ES-I3 (cell line): ENCODE measurements around the gene VTCN1.
"Not testable (repeated sequence)": the region's sequence is repeated elsewhere in the genome, so short reads cannot be mapped to it uniquely, and the experiment has no call there.

ENCODE experiments used
- H3K36me3 ChIP-seq: 2 replicates; pipeline ENCODE4 v1.6.1; 2013; ENCODE audit warnings: mild to moderate bottlenecking, low read length, control low read depth, moderate library complexity; ENCODE audit not compliant: insufficient read depth
- H3K4me1 ChIP-seq: 2 replicates; pipeline ENCODE4 v1.6.1; 2013; ENCODE audit warnings: mild to moderate bottlenecking, control low read depth, low read length; ENCODE audit not compliant: insufficient read depth
- H3K9ac ChIP-seq: 2 replicates; pipeline ENCODE4 v1.6.1; 2013; ENCODE audit warnings: low read depth, mild to moderate bottlenecking, low read length, moderate library complexity
- H3K9me3 ChIP-seq: 2 replicates; pipeline ENCODE4 v1.6.1; 2013; ENCODE audit warnings: mild to moderate bottlenecking, low read length, moderate library complexity; ENCODE audit not compliant: control insufficient read depth, insufficient read depth

VTCN1 gene

GRCh38 chr1:117167402-117167801 lies 43.3 kb downstream of the VTCN1 start:
- Histone ChIP-seq H3K4me1 (peaks cover 6% of the 10 kb centered on the region; the same call in 1 of the 2 replicates), H3K9me3 (no peaks in the 10 kb centered on the region), H3K36me3 (no peaks in the 10 kb centered on the region), H3K9ac (no peak overlapping the region)

DNA sequence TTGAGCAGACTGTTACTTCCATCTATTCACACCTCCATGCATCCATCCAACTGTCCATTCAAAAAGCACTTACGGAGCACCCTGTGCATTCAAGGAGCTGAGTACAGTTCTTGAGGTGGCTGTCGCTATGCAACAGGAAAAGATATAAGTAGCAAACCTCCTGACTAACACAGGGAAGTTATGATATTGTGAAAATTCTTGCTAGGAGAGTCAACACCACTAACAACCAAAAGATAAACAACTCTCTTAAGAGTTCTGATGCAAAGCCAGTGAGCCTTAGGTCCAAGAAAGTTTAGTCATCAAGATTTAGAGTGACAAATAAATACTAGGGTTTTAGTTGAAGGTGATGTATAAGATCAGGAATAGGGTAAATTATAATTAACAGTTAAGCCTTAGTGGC lies 44.7 kb downstream of the VTCN1 start:
- H3K9ac ChIP-seq, result no peak overlapping the region
- H3K9me3 ChIP-seq, result no peaks in the 10 kb centered on the region
- H3K4me1 ChIP-seq, result peaks cover 6% of the 10 kb centered on the region; the same call in 1 of the 2 replicates
- H3K36me3 ChIP-seq, result no peaks in the 10 kb centered on the region

- Histone ChIP-seq H3K36me3 (no peaks in the 10 kb centered on the region), H3K9me3 (no peaks in the 10 kb centered on the region), H3K9ac (no peak overlapping the region), H3K4me1 (no peaks in the 10 kb centered on the region)
These were observed 46.5 kb downstream of the VTCN1 start for GRCh38 chr1:117164209-117164608.

GRCh38 chr1:117162816-117163215 lies 47.9 kb downstream of the VTCN1 start:
- no peak overlapping the region for H3K9ac ChIP-seq

DNA sequence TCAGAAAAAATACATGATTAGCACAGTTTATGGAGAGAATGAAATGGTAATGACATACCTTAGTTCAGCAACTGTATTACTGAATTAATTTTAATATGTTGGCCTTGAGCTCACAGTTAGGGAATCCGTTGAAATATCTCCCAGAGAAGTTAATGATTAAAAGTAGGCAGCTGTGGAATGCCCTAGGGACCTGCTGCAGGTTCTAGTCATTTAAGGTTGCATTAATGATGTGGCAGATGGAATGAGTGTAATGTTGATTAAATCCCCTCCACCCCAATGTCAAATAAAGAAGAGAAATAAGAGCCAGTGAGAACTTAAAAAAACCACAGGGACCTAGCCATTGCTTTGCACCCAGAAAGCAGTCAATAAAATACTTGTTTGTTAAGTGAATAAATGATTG lies 48.8 kb downstream of the VTCN1 start:
- no peak overlapping the region for H3K9ac ChIP-seq
- no peaks in the 10 kb centered on the region for H3K9me3 ChIP-seq
- no peaks in the 10 kb centered on the region for H3K36me3 ChIP-seq
- no peaks in the 10 kb centered on the region for H3K4me1 ChIP-seq

More at GRCh38 chr1:117162816-117163215, 47.9 kb downstream of the VTCN1 start:
- Histone ChIP-seq H3K9me3 (no peaks in the 10 kb centered on the region), H3K4me1 (no peaks in the 10 kb centered on the region), H3K36me3 (no peaks in the 10 kb centered on the region)

DNA sequence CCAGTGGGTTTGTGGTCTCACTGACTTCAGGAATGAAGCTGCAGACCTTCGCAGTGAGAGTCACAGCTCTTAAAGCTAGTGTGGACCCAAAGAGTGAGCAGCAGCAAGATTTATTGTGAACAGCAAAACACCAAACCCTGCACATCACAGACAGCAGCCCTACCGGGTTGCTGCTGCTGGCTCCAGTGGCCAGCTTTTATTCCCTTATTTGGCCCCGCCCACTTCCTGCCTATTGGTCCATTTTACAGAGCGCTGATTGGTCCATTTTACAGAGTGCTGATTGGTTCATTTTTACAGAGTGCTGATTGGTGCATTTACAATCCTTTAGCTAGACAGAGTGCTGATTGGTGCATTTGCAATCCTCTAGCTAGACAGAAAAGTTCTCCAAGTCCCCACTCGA lies 59.4 kb downstream of the VTCN1 start:
- H3K4me1 ChIP-seq, result peaks cover 14% of the 10 kb centered on the region
- not testable (repeated sequence) for H3K36me3 ChIP-seq, H3K9me3 ChIP-seq, H3K9ac ChIP-seq

DNA sequence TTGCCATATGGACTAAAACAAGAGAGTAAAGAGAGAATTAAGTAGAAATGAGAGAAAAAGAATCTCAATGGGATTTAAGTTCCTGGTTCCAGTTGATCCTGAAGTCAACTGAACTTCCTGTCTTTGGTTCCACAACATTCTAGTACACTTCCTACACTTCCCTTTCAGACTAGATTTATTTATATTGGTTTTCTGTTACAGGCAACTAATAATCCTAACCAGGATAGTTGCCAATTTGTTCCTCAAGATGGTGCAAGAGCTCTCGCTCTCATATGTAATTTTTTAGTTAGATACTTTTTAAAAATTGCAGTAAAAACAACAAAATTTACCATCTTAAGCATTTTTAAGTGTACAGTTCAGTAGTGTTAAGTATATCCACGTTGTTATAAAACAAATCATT lies 60.4 kb downstream of the VTCN1 start:
- Histone ChIP-seq H3K36me3 (no peaks in the 10 kb centered on the region), H3K9me3 (no peaks in the 10 kb centered on the region), H3K4me1 (peaks cover 16% of the 10 kb centered on the region), H3K9ac (no peak overlapping the region)

GRCh38 chr1:117147856-117148588 lies 62.7 kb downstream of the VTCN1 start:
- no peak overlapping the region for H3K9ac ChIP-seq
- peaks cover 16% of the 10 kb centered on the region for H3K4me1 ChIP-seq
- no peaks in the 10 kb centered on the region for H3K36me3 ChIP-seq
- no peaks in the 10 kb centered on the region for H3K9me3 ChIP-seq

DNA sequence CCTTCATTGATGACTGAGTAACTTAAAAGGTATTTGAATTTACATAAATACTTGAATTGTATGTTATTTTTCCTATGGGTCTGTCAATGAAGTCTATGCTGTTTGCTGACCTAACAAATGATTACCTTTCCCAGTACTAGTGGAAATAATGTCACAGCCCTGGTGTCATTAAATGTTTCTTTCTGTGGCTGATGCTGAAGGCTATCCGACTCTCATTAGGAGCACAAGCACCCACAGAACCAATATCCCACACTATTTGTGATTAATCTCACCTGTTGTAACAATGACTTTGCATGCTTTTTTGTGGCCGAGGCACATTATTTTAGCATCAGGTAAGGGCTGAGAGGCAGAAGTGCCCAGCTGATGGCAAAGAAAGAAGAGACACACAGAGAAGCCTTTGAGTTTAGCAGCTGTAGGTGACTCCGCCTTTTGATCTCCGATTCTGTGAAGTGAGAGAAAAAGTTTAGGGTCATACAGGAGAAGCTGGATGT lies 63.3 kb downstream of the VTCN1 start:
- Histone ChIP-seq H3K9me3 (no peaks in the 10 kb centered on the region), H3K9ac (no peak overlapping the region), H3K4me1 (peaks cover 16% of the 10 kb centered on the region), H3K36me3 (no peaks in the 10 kb centered on the region)

DNA sequence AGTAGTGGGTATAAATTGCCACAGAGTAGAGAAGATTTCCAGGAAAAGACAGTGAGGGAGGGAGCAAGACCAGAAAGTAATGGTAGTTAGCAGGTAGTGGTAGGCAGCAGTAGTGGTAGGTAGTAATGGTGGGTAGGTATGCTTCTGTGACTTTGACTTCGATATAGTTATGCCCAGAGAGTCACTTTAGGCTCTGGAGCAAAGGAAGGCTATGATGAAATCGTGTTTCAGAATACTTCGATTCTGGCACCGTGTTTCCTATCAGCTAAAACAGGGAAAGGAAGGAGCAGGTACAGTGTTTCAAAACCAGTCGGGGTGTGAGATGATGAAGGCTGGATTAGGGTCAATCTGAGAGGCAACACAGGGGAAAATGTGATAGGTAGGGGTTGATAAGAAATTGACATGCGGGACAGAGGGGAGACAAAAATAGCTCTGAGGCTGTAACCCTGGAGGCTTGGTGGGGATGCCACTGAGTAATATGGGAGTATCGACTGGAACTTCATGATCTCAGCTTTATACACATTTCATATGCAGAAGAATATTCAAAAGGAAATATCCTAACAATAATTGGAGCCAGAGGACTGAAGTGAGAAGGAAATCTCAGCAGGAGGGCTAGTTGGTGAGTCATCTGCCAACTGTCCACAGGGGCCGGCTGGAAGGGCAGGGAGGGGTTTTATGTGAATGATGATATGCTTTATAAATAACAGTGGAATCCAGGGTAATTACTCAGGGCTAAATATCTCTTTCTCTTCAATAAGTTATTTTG lies 64.0 kb downstream of the VTCN1 start:
- no peak overlapping the region for H3K9ac ChIP-seq
- H3K36me3 ChIP-seq, result no peaks in the 10 kb centered on the region
- no peaks in the 10 kb centered on the region for H3K9me3 ChIP-seq
- H3K4me1 ChIP-seq, result peaks cover 16% of the 10 kb centered on the region

DNA sequence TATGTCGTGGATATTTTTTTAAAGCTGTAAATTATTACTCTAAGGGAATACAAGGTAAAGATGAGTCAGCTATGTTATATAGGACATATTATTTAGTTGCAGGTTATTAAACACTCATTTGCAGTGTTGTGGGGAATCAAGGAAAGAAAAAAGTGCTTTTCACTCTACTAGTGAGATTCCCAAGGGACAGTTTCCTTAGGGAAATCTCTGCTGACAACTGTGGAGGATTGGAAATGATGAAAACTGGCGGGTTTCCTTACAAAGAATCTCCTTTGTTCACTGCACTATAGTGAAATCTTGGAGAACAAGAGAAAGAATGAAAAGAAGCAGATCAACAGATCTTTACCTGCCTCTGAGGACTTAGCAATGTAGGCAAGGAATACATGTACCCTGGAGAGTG lies 64.7 kb downstream of the VTCN1 start:
- Histone ChIP-seq H3K36me3 (no peaks in the 10 kb centered on the region), H3K9me3 (no peaks in the 10 kb centered on the region), H3K4me1 (peaks cover 16% of the 10 kb centered on the region), H3K9ac (no peak overlapping the region)

DNA sequence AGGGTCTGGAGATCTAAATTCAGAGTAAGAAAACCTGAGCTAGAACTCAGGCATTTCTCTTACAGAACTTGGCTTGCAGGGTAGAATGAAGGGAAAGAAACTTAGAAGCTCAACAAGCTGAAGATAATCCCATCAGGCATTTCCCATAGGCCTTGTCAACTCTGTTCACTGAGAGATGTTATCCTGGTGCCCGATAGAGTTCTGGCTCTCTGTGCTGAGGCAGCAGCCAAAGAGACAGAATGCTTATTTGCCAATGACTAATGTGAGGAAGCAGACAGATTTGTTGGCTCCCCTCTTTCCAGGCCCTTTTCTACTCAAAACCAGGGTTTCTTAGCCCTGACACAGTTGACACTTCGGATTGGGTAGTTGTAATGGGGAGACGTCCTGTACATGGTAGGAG lies 66.9 kb downstream of the VTCN1 start:
- Histone ChIP-seq H3K9me3 (no peaks in the 10 kb centered on the region), H3K9ac (no peak overlapping the region), H3K4me1 (peaks cover 16% of the 10 kb centered on the region), H3K36me3 (no peaks in the 10 kb centered on the region)

GRCh38 chr1:117143172-117143571 lies 67.6 kb downstream of the VTCN1 start:
- Histone ChIP-seq H3K4me1 (peaks cover 16% of the 10 kb centered on the region), H3K9me3 (no peaks in the 10 kb centered on the region), H3K9ac (no peak overlapping the region), H3K36me3 (no peaks in the 10 kb centered on the region)

- Histone ChIP-seq H3K4me1 (peaks cover 11% of the 10 kb centered on the region), H3K9ac (no peak overlapping the region), H3K9me3 (no peaks in the 10 kb centered on the region), H3K36me3 (no peaks in the 10 kb centered on the region)
These were observed 68.5 kb downstream of the VTCN1 start for GRCh38 chr1:117142200-117142599.

DNA sequence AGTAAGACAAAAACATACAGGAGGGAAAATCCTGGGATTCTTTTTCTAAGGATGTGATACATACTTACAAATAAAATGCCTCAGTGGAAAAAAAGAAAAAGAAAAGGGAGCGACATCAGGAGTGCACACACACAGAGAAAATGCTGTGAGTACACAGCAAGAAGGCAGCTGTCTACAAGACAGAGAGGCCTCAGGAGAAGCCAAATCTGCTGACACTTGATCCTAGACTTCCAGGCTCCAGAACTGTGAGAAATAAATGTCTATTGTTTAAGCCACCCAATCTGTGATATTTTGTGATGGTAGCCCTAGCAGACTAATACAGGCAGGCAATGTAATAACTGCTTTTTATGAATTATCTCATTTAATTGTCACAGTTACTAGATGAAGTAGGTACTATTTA lies 72.2 kb downstream of the VTCN1 start:
- Histone ChIP-seq H3K36me3 (no peaks in the 10 kb centered on the region), H3K9me3 (no peaks in the 10 kb centered on the region), H3K4me1 (peaks cover 13% of the 10 kb centered on the region; the same call in 1 of the 2 replicates), H3K9ac (no peak overlapping the region)
